HG03095 (cell line): ENCODE measurements around the gene USP38.
"Not testable (repeated sequence)": the region's sequence is repeated elsewhere in the genome, so short reads cannot be mapped to it uniquely, and the experiment has no call there.

Experiments used
- ATAC-seq: cut with Tn5 transposase; IDR thresholded peaks from one replicate; pipeline ENCODE4 v1.9.1; 2021; ENCODE audit warnings: moderate library complexity; ENCODE audit not compliant: unreplicated experiment

The USP38 gene, protein sequence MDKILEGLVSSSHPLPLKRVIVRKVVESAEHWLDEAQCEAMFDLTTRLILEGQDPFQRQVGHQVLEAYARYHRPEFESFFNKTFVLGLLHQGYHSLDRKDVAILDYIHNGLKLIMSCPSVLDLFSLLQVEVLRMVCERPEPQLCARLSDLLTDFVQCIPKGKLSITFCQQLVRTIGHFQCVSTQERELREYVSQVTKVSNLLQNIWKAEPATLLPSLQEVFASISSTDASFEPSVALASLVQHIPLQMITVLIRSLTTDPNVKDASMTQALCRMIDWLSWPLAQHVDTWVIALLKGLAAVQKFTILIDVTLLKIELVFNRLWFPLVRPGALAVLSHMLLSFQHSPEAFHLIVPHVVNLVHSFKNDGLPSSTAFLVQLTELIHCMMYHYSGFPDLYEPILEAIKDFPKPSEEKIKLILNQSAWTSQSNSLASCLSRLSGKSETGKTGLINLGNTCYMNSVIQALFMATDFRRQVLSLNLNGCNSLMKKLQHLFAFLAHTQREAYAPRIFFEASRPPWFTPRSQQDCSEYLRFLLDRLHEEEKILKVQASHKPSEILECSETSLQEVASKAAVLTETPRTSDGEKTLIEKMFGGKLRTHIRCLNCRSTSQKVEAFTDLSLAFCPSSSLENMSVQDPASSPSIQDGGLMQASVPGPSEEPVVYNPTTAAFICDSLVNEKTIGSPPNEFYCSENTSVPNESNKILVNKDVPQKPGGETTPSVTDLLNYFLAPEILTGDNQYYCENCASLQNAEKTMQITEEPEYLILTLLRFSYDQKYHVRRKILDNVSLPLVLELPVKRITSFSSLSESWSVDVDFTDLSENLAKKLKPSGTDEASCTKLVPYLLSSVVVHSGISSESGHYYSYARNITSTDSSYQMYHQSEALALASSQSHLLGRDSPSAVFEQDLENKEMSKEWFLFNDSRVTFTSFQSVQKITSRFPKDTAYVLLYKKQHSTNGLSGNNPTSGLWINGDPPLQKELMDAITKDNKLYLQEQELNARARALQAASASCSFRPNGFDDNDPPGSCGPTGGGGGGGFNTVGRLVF

DNA sequence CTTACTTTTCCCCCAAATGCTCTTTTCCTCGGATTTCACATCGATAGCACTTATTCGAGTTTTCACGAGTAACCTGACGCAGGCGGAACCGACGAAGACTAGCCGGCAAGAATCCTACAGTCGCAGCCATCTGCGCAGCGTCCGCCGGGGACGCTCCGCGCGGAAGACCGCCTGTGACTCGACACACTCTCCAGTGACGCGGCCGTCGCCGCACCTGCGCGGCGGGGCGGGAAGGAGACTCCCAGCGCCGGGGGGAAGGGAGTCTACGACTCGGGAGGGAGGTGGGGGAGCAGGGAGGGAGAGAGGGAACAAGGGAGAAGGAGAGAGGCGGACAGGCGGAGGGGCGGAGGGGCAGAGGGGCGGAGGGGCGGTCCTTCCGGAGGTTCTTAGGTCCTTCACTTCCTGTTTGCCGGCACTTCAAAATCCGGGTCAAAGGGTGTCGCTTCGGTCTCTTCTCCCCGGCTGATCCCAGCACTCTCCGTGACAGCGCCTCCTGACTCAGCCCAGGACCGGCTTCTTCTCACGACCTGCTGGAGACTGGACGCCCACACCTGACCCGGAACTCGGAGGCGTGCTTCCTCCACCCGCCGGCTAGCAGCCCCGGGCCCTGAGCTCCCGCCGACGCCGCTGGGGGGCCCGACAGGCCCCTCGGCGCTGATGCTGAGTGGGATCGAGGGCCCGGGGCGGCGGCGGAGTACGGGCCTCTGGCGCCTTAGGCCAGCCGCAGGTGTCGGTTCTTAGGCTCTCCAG is at the start of gene USP38:
USP38 (plus strand) TSS at position 415 of the 750 bp plus-strand sequence. CDS start 534 bp downstream, outside the sequence.
- peak; percentile 75 for ATAC-seq

DNA sequence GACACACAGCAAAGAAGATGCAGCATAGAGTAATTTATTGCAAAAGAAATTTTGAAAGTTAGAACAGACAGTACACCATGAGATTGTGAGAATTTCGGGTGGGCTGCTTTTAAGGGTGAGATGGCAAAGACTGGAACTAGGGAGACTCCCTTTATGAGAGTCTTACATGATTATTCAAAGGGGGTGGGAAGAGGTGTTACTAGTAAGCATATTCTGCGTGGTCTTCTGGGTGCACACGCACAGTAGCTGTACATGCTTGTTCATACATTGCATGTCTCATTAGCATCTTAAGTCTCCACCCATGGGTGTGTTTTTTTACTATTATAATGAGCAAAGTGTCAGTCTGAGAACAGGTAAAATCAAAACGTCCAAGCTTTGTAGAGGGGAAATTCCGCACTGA is 49.4 kb upstream of the USP38 start:
- ATAC-seq, result no peak

DNA sequence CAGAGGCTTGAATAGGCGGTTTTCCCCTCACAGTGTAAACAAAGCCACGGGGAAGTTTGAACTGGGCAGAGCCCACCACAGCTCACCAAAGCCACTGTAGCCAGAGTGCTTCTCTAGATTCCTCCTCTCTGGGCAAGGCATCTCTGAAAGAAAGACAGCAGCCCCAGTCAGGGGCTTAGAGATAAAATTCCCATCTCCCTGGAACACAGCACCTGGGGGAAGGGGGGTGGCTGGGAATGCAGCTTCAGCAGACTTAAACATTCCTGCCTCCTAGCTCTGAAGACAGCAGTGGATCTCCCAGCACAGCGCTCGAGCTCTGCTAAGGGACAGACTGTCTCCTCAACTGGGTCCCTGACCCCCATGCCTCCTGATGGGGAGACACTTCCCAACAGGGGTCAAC is 44.0 kb upstream of the USP38 start:
- no peak for ATAC-seq

DNA sequence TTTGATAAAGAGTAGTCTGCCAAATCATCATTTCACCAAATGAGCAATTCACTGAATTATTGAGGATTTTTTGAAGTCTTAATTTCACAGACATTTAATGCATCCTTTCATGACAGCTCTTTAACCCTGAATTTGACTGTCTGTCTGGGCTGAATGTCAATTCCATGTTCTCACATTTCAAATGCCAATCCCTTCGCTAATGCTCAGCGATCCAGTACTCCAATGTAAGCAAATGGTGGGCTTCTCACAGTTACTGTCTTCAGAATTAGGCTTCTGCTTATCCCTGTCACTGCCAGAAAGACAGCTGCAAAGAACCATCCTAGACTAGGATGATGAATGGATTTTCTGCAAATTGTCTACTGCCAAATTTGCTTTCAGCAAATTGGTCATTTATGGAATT is 36.2 kb upstream of the USP38 start:
- ATAC-seq, result no peak

DNA sequence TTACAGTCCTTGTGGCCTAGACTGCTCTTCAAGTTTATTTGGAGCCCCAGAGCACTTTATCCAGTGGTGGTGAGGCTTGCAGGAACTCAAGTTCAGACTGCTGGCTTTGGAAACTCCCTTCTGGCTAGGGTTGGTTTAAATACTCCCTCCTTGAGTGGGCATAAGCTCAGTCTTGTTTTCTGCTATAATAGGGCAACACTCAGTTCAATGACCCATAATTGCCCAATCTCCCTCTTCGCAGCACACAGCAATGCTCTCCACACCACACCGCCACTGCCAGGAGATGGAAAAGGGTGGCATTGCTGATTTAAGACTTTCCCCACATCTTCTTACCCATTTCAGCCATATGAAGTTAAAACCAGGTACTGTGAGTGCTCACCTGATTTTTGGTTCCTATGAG is 27.9 kb upstream of the USP38 start:
- ATAC-seq, result no peak

DNA sequence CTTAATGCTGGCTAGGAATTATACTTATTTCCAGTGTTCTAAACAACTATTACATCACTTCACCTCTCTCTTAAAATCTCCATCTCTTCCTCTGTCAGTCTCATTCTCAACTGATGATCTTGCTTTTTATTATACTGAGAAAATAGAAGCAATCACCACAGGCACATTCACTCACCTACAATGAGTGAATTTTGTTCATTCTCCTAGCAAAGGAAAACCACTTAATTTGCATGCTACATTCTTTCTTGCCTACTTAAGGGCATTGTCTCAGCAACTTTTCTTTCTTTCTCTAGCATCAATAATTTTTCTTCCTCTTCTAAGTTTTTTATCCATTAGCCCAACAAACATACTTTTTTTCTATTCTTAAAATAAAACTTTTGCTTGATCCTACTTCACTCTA is 21.1 kb upstream of the USP38 start:
- ATAC-seq, result no peak

DNA sequence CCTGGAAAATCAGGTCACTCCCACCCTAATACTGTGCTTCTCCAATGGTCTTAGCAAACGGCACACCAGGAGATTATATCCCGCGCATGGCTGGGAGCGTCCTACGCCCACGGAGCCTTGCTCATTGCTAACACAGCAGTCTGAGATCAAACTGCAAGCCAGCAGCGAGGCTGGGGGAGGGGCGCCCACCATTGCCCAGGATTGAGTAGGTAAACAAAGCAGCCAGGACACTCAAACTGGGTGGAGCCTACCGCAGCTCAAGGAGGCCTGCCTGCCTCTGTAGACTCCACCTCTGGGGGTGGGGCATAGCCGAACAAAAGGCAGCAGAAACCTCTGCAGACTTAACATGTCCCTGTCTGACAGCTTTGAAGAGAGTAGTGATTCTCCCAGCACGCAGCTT is 18.0 kb upstream of the USP38 start:
- not testable (repeated sequence) for ATAC-seq

DNA sequence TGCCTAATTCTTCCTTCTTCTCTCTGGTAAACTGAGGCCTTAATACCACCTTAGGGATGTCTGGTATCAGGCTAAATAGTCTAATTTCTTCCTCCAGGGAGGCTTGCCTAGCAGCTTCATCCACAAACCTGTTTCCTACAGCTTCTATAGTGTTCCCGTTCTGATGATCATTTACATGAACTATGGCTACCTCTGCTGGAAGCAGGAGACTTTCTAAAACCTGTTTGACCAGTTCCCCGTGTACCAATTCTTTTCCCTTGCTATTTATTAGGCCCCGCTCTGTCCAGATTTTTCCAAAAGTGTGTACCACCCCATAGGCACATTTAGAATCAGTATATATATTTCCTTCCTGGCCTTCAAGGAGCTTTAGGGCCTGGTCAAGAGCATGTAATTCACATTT is 5.8 kb upstream of the USP38 start:
- ATAC-seq, result no peak

DNA sequence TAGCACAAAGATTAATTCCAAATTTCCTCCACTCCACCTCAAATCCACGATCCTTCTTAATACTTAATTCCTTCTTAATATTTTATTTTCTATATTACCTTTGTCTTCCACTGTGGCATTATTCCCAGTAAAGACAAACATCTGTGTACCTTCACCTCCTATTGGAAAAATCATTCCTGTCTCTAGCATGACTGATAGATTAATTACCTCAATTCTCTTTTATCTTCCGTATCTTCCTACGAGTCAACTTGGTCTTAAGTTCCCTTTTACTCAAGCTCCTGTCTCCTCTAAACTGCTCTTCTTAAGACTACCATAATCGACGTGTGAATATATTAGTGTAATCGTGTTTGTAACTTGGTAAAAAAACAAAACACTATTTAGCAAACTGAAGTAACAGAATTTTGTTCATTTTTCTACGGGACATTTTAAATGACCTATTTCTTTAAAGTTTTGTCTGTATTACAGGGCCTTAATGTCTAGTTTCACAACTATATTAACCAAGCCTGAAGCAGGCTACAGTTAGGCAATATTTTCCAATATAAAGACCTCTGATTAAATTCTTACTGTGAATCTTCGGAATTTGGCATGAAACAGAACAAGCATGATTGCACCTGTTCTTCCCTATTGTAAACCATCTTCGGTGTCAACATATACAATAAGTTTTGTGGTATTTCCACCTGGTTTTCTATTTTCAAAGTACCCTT is 1.1 kb upstream of the USP38 start:
- no peak for ATAC-seq

DNA sequence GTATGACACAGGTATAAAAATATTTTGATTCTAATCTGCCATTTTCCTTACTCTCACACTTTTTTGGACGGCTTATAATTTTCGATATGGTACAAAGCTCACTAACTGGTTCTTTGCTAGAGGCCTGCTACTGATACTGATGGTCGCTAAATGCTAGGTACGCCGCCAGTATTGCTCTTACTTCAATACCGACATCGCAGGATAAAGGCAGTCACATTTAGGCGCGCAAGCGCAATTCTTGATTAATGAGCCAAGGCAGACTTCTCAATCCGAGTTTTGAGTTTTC is 557 bp upstream of the USP38 start:
- ATAC-seq, result peak; percentile 11

DNA sequence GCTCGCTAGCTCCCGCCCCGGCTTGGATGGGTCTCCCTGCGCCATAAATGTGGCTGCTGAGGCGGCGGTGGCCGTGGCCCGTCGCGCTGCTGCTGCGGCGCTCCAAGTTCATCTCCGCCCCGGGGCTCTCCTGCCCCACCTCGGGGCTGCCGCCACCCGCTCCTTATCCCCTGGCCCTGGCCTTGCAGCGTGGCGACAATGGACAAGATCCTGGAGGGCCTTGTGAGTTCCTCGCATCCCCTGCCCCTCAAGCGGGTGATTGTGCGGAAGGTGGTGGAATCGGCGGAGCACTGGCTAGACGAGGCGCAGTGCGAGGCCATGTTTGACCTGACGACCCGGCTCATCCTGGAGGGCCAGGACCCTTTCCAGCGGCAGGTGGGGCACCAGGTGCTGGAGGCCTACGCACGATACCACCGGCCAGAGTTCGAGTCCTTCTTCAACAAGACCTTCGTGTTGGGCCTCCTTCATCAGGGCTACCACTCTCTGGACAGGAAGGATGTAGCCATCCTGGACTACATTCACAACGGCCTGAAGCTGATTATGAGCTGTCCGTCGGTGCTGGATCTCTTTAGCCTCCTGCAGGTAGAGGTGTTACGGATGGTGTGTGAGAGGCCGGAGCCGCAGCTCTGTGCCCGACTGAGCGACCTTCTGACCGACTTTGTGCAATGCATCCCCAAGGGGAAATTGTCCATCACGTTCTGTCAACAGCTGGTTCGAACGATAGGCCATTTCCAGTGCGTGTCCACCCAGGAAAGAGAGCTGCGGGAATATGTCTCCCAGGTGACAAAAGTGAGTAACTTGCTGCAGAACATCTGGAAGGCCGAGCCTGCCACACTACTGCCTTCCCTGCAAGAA is 763 bp downstream of the USP38 start:
- ATAC-seq, result peak; percentile 18

DNA sequence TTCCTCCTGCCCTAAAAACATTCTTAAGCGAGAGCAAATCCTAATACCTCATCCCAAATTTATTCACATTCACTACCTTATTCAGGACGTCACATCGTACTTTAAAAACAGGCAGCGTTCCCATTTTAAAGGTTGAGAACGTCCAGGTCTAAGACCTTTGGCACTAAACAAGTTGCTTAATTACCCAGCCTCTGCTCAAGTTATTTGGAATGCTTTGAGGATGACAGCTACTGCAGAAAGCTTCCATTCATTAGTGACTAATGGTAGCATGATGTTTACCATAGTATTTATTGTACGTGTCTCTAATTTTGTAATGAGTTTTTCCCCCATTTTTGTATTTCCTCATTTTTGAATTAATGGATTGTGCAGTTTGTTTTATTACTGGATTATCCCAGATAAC is 1.5 kb downstream of the USP38 start:
- ATAC-seq, result no peak

DNA sequence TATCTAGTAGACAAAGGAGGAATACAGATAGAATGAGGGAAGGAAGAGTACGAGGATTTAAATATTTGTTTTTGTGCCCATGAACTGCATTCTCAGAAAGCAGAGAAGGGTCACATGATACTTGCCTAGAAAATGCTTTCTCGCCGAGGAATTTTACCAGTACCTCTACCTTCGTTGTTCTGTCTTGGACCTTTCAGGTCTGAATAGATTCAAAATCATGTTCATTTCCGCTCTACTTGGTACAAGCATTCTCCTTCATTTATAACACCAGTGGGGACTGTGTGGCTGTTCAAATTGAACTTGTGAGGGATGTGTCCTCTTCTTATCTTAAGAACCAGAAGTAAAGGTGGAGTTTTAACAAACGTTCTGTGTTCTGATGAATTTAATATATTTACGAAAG is 1.9 kb downstream of the USP38 start:
- ATAC-seq, result no peak

DNA sequence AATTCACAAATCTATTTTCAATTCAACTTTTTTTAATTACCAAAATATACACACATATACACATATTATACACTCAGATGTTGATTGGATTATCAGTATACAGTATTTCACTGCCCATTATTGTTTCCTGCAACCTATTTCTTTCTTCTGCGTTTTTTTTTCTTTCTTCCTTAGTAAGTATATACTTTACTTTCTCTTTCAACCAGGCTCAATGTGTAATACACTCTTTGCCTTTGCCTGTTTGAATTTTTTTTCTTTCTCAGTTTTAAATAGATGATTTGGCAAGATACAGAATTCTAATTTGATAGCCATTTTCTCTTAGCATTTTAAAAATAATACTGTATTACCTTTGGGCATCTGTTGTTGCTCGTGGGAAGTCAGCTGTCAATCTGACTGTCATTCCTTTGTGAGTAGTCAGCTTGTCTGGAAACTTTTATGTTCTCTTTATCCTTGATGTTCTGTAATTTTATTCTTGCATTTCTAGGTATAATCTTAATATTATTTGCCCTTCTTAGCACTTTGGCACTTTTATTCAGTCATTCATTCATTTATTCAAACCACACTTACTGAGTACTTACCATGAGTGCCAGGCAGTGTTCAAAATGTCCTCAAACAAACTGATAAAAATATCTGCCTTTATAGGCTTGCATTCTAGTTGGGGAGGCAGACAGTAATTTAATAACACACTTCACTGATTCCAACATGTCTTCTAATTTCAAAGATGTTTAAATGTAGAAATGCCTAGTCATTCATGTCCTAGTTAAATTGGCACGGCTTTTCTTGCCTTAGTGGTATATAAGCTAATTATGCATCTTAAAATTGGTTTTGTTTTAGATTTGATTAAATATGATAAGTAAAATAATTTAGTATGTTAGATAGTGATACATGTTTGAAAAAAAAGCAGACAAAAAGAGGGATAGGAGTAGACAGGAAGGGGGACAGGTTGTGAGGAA is 3.7 kb downstream of the USP38 start:
- ATAC-seq, result no peak

DNA sequence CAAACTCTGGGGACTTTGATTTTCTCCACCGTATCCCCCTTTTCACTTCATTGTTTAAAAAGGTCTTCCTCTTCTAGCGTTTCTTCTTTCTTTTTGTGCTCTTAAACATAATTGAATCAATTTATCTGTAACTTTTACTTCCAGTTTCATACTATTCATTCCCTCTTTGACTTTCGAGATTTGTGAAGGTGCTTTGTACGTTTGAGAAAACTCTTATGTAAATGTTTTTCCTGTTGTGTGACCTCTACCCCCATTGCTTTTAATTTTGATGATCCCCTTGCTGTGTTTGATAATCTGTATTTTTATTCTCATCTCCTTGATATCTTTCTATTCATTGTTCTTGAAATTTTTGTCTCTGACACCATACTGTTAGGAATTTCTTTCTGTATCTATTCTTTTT is 4.8 kb downstream of the USP38 start:
- peak; percentile 25 for ATAC-seq

DNA sequence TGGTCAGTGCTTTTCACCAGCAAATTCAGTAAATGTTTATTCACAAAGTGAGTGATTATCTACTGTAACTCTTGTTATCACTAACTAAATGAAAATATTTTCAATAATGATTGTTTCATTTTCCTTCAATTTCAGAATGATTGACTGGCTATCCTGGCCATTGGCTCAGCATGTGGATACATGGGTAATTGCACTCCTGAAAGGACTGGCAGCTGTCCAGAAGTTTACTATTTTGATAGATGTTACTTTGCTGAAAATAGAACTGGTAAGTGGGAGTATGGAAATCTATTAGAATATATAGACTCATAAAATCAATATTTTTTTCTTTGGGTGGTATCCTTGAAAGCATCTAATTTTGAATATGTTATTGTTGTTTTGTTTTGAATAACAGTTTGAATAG is 10.9 kb downstream of the USP38 start:
- ATAC-seq, result no peak

DNA sequence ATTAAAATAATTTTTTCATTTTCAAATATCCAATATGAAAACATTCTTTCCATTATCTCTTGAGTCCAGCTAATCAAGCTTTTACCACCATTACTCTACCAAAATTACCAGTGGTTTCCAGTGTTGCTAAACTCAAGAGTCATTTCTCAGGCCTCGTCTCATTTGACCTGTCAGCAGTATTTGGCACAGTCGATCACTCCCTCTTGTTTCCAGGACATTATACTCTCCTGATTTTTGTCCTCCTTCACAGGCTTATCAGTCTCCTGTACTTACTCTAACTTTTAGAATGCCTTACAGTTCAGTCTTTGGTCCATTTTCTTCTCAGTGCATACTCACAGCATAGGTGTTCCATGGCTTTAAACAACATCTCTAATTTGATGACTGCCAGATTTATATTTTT is 11.6 kb downstream of the USP38 start:
- no peak for ATAC-seq

DNA sequence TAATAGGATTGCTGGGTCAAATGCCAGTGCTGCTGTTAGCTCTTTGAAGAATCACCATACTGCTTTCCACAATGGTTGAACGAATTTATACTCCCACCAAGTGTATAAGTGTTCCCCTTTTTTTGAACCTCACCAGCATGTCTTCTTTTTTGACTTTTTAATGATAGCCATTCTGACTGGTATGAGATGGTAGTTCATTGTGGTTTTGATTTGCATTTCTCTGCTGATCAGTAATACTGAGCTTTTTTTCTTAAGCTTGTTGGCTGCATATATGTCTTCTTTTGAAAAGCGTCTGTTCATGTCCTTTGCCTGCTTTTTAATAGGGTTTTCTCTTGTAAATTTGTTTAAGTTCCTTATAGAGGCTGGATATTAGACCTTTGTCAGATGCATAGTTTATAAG is 14.8 kb downstream of the USP38 start:
- no peak for ATAC-seq

DNA sequence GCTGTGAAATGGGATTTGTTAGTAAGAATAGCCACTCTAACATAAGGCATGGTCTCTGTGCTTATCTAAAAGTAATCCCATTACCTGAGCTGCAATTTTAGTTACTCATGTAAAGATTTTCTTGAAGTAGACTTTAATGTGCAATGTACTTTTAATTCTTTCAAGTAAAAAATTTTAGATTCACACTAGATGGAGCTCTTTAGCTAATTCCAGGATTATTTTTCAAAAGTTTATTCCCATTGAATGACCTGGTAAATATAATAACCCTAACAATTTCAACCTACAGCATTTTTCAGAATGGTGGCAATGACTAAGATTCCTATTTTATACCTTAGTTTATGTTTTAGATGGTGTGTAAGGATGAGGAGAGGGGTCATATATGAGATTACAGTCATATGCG is 18.1 kb downstream of the USP38 start:
- ATAC-seq, result no peak
